Activated T-cell treated with anti-CD3 and anti-CD28 coated beads, Interleukin-2, amount 50 U/mL, for 4 hours (primary cell): ENCODE measurements around the gene CEP44. TPM values are rescaled to one million over a fixed set of nuclear protein-coding genes. Genes with fewer than 3 reads are reported as not detected.
"Not testable (repeated sequence)": the region's sequence is repeated elsewhere in the genome, so short reads cannot be mapped to it uniquely, and the experiment has no call there.

Source experiments
- ATAC-seq, 2 donors: fragments of 200-7000 bp; cut with Tn5 transposase; one replicate each; pipeline ENCODE4 v1.10.0; 2021
- DNase-seq: peaks from one replicate; pipeline ENCODE4 v3.0.0-alpha.2; 2020
- H3K27me3 Mint-ChIP-seq: one replicate; pipeline ENCODE4 v1.8.0; 2021; ENCODE audit warnings: low read depth, mixed read lengths
- H3K36me3 Mint-ChIP-seq: one replicate; pipeline ENCODE4 v1.8.0; 2022; ENCODE audit warnings: mixed read lengths; ENCODE audit not compliant: insufficient read depth
- H3K4me1 Mint-ChIP-seq: one replicate; pipeline ENCODE4 v1.8.0; 2021; ENCODE audit warnings: low read depth, mixed read lengths
- H3K4me3 Mint-ChIP-seq: one replicate; pipeline ENCODE4 v1.8.0; 2021; ENCODE audit warnings: mild to moderate bottlenecking, moderate library complexity, mixed read lengths
- H3K9me3 Mint-ChIP-seq: one replicate; pipeline ENCODE4 v1.8.0; 2021; ENCODE audit warnings: mixed read lengths
- total RNA-seq, 3 donors: library from RNA; stranded (reverse); gene quantifications; one replicate each; pipeline ENCODE4 v1.2.1, GENCODE V29; 2021

CEP44 gene, protein sequence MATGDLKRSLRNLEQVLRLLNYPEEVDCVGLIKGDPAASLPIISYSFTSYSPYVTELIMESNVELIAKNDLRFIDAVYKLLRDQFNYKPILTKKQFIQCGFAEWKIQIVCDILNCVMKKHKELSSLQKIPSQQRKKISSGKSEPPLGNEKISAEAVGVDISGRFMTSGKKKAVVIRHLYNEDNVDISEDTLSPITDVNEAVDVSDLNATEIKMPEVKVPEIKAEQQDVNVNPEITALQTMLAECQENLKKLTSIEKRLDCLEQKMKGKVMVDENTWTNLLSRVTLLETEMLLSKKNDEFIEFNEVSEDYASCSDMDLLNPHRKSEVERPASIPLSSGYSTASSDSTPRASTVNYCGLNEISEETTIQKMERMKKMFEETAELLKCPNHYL
- 10 to 100 TPM in 2 of 3 donors, 1 to 10 TPM in 1; 9.4 to 11.3 (median 10.1) TPM for total RNA-seq

DNA sequence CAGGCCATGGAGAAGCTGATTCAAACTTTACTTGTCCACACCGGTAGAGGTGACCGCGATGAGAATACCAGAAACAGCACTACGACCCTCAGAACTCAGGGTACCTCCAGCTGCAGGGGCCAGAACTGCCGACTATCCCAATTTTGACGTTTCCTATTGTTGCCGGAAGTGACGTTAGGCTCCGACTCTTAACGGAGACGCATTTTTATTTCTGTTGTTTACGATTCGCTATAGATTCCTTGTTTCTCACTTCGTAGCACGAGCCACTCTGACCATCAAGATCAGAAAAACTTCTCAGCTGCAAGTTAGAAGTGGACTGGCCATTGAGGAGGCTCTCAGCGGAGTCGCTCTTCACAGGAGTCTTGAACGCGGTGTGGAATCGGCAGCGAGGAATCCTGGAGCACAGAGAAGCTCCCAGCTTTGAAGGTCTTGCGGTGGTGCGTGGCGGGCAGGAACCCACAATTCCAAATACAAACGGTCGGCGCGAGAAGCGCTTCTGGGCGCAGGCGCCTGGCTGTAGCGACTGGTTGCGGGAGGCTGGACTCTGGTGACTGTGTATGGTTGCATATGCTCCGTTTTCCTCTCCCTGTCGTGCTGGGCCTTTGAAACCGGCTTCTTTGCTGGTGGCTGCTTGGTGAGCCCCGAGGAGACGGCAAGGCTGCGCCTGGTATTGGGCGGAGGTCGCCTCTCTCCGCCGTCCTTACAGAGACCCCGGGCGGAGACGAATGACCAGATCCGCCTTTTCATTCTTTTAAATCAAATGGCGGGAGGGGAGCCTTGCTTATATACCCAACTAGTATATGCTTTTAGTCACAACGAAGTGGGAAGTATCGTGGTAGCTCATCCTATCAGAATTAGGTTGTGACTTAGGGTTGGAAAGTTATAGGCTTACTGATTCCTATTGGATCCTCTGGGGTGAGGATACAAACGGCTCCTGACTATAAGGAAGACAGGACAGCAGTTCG lies at the start of gene CEP44, which contains the start of gene FBXO8:
CEP44 (plus strand) TSS at position 405 of the 965 bp plus-strand sequence. CDS start 15,211 bp downstream, outside the sequence.
FBXO8 (minus strand) TSS at position 161 of the 965 bp plus-strand sequence. CDS start 20,575 bp downstream, outside the sequence.
- H3K4me3 Mint-ChIP-seq: peak within 1 kb of the TSS; percentile 99
- DNase-seq (peak; percentile 46), ATAC-seq (peak; percentile 70 to 73)
- peaks cover 4% of the 10 kb centered on the region for H3K9me3 Mint-ChIP-seq
- H3K27me3 Mint-ChIP-seq: no peaks in the 10 kb centered on the region
- peaks cover 18% of the 10 kb centered on the region for H3K36me3 Mint-ChIP-seq
- H3K4me1 Mint-ChIP-seq: peaks cover 60% of the 10 kb centered on the region

DNA sequence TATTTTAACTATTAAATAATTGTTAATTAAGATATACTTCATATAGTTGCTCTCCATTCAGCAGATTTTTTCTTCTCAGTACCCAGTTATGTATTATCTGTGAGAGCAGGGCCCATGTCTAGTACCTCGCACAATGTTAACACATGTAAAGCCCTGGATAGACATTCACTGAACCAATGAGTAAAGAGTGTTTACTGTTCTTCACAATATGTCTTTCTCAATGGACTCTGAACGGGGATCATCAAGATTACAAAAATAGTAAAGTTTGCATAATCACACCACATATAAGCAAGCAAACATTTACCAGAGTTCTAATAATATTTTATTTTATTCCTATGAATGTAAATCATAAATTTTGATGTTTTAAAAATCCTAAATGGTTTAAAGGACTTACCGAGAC lies 47.4 kb upstream of the CEP44 start:
- DNase-seq (no peak), ATAC-seq (no peak)
- H3K9me3 Mint-ChIP-seq: no peaks in the 10 kb centered on the region
- no peaks in the 10 kb centered on the region for H3K4me1 Mint-ChIP-seq
- H3K36me3 Mint-ChIP-seq: peaks cover 13% of the 10 kb centered on the region
- no peaks in the 10 kb centered on the region for H3K27me3 Mint-ChIP-seq
- H3K4me3 Mint-ChIP-seq: no peak overlapping the region

DNA sequence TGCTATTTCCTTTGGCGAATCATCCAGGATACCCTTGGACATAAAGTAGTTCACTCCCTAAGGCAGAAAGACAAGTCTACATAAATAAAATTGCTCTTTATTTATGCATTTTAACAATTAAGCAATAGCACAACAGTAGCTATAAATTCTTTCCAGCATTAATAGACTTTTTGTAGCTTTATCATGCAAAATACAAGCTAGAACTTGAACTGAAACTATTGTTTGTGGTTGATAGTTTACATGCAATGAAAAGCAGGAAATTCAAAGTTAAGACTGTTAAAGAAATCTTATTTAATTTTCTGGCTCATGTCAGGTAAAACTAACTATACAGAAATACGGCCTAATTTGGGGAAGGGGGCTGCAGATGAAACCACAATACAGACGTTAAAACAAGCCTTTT lies 42.5 kb upstream of the CEP44 start:
- no peak for ATAC-seq
- H3K4me1 Mint-ChIP-seq: no peaks in the 10 kb centered on the region
- H3K4me3 Mint-ChIP-seq: no peak overlapping the region
- no peaks in the 10 kb centered on the region for H3K9me3 Mint-ChIP-seq
- peaks cover 12% of the 10 kb centered on the region for H3K36me3 Mint-ChIP-seq
- DNase-seq: no peak
- H3K27me3 Mint-ChIP-seq: no peaks in the 10 kb centered on the region

- peaks cover 2% of the 10 kb centered on the region for H3K36me3 Mint-ChIP-seq
- ATAC-seq (no peak), DNase-seq (no peak)
- no peaks in the 10 kb centered on the region for H3K9me3 Mint-ChIP-seq
- H3K4me1 Mint-ChIP-seq: no peaks in the 10 kb centered on the region
- no peak overlapping the region for H3K4me3 Mint-ChIP-seq
- no peaks in the 10 kb centered on the region for H3K27me3 Mint-ChIP-seq
These were observed 39.3 kb upstream of the CEP44 start for GRCh38 chr4:174244441-174244840.

- Mint-ChIP-seq H3K4me1 (no peaks in the 10 kb centered on the region), H3K36me3 (peaks cover 6% of the 10 kb centered on the region), H3K9me3 (no peaks in the 10 kb centered on the region), H3K4me3 (no peak overlapping the region), H3K27me3 (no peaks in the 10 kb centered on the region)
- no peak for ATAC-seq
- DNase-seq: no peak
These were observed 38.0 kb upstream of the CEP44 start for GRCh38 chr4:174245714-174246113.

- Mint-ChIP-seq H3K4me1 (peaks cover 3% of the 10 kb centered on the region), H3K36me3 (peaks cover 7% of the 10 kb centered on the region), H3K27me3 (no peaks in the 10 kb centered on the region), H3K4me3 (no peak overlapping the region), H3K9me3 (no peaks in the 10 kb centered on the region)
- DNase-seq: no peak
- ATAC-seq: no peak
These were observed 35.3 kb upstream of the CEP44 start for GRCh38 chr4:174248407-174248806.

DNA sequence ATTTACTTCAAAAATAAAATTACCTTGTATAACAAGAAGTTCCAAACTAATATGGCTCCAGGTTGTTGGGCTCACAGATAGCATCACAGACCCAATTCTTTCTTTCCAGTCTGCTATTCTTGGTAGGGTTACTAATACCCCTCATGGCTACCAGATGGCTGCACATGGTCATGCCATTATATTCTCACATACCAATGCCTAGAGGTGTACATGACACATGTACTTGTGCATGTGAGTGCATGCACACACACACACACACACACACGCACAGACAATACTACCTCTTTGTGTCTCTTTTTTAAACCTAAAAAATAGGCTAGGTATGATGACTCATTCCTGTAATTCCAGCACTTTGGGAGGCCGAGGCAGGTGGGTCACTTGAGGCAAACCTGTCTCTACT lies 31.3 kb upstream of the CEP44 start:
- Mint-ChIP-seq H3K4me1 (peaks cover 10% of the 10 kb centered on the region), H3K9me3 (no peaks in the 10 kb centered on the region), H3K36me3 (peaks cover 19% of the 10 kb centered on the region), H3K27me3 (no peaks in the 10 kb centered on the region), H3K4me3 (no peak overlapping the region)
- ATAC-seq: no peak
- no peak for DNase-seq

DNA sequence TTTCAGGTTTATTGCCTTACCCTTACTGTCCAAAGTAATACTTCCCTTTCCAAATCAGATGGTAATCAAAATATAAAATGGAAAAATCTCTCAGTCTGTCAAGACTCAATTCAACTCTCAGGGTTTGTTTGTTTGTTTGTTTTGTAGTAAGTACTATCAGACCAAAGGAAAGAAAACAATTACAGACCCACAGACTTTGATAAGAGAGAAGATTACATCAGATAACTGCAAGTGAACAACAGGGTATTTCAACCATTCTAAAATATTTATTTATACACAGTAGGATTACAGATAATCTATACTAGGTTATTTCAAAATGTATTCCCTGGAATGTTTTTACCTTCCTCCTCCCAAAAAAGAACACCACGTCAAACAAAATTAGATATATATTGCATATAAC lies 29.1 kb upstream of the CEP44 start:
- no peak overlapping the region for H3K4me3 Mint-ChIP-seq
- no peak for ATAC-seq
- no peaks in the 10 kb centered on the region for H3K27me3 Mint-ChIP-seq
- peaks cover 10% of the 10 kb centered on the region for H3K4me1 Mint-ChIP-seq
- H3K36me3 Mint-ChIP-seq: peaks cover 21% of the 10 kb centered on the region
- H3K9me3 Mint-ChIP-seq: no peaks in the 10 kb centered on the region
- no peak for DNase-seq

DNA sequence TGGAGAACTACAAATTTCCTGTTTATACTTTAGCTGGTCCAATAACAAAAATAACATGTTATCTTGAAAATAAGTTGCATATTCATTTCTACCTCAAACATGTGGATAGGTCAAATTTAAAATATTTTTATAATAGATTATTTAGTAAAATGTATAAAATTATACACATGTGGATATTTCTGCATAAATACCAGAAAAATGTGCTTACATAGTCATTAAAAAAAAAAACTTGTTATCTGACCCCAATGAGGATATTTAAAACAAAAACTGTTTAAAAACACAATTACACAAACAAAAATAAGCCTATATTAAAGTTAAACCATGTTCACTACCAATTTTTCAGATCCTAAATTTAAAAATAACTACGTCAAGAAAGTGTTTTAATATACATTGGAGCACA lies 28.3 kb upstream of the CEP44 start:
- no peak overlapping the region for H3K4me3 Mint-ChIP-seq
- peaks cover 10% of the 10 kb centered on the region for H3K4me1 Mint-ChIP-seq
- H3K9me3 Mint-ChIP-seq: no peaks in the 10 kb centered on the region
- H3K27me3 Mint-ChIP-seq: no peaks in the 10 kb centered on the region
- no peak for ATAC-seq
- no peak for DNase-seq
- H3K36me3 Mint-ChIP-seq: peaks cover 19% of the 10 kb centered on the region

GRCh38 chr4:174255786-174256185 lies 27.9 kb upstream of the CEP44 start:
- Mint-ChIP-seq H3K27me3 (no peaks in the 10 kb centered on the region), H3K4me1 (peaks cover 10% of the 10 kb centered on the region), H3K4me3 (no peak overlapping the region), H3K9me3 (no peaks in the 10 kb centered on the region), H3K36me3 (peaks cover 16% of the 10 kb centered on the region)
- ATAC-seq (no peak), DNase-seq (no peak)

DNA sequence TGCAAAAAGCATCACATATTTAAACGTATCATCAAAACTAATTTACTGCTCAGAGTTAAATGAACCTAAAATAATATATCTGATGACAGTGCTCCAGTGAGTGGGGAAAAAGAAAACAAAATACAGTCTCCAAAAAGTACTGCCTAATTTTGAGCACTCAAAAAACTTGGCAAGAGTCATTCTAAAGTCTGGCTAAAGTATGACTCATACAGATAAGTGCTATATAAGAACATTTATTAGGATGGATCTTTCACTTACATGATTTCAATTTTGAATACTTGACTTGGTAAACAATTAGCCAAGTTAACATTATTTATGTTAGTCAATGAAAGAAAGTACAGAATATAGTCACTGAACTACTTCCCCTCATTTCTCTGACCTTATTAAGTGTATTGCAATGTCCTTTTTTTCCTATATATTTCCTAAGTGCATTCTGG lies 27.4 kb upstream of the CEP44 start:
- ATAC-seq (no peak), DNase-seq (no peak)
- H3K4me3 Mint-ChIP-seq: no peak overlapping the region
- H3K9me3 Mint-ChIP-seq: no peaks in the 10 kb centered on the region
- H3K4me1 Mint-ChIP-seq: peaks cover 10% of the 10 kb centered on the region
- H3K36me3 Mint-ChIP-seq: peaks cover 16% of the 10 kb centered on the region
- no peaks in the 10 kb centered on the region for H3K27me3 Mint-ChIP-seq

- no peak for DNase-seq
- Mint-ChIP-seq H3K9me3 (no peaks in the 10 kb centered on the region), H3K27me3 (no peaks in the 10 kb centered on the region), H3K4me3 (no peak overlapping the region), H3K4me1 (peaks cover 8% of the 10 kb centered on the region), H3K36me3 (peaks cover 12% of the 10 kb centered on the region)
- ATAC-seq: no peak
These were observed 24.1 kb upstream of the CEP44 start for GRCh38 chr4:174259580-174259979.

- Mint-ChIP-seq H3K4me3 (no peak overlapping the region), H3K27me3 (no peaks in the 10 kb centered on the region), H3K36me3 (peaks cover 10% of the 10 kb centered on the region), H3K9me3 (no peaks in the 10 kb centered on the region), H3K4me1 (peaks cover 10% of the 10 kb centered on the region)
- ATAC-seq (no peak), DNase-seq (no peak)
These were observed 23.6 kb upstream of the CEP44 start for GRCh38 chr4:174260099-174260498.

DNA sequence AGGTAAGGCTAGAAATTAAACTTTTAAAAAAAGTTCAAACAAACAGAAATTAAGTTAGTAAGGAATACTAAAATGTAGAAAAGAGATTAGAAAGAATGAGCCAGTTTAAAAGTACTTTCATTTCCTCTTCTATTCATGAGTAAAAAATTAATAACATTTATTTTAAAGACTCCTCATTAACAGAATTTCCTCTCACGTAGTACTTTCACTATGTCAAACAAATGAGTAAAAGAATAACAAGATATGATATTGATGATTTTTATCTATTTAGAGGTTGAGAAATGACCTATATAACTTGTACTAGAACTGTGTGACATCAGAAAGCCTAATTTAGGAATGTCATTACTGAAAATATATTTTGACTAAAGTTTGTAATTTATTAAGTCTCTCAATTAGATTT lies 22.3 kb upstream of the CEP44 start:
- peaks cover 10% of the 10 kb centered on the region for H3K4me1 Mint-ChIP-seq
- H3K27me3 Mint-ChIP-seq, ATAC-seq, H3K9me3 Mint-ChIP-seq, DNase-seq, H3K4me3 Mint-ChIP-seq, H3K36me3 Mint-ChIP-seq: not testable (repeated sequence)
